Astrocyte of the hippocampus (primary cell): ENCODE measurements around the gene DEUP1.
"Not testable (repeated sequence)": the region's sequence is repeated elsewhere in the genome, so short reads cannot be mapped to it uniquely, and the experiment has no call there.

Experiments
- DNase-seq: peaks from one replicate; pipeline ENCODE4 v3.0.0; 2011; ENCODE audit warnings: low read depth, low spot score

DEUP1 gene, protein sequence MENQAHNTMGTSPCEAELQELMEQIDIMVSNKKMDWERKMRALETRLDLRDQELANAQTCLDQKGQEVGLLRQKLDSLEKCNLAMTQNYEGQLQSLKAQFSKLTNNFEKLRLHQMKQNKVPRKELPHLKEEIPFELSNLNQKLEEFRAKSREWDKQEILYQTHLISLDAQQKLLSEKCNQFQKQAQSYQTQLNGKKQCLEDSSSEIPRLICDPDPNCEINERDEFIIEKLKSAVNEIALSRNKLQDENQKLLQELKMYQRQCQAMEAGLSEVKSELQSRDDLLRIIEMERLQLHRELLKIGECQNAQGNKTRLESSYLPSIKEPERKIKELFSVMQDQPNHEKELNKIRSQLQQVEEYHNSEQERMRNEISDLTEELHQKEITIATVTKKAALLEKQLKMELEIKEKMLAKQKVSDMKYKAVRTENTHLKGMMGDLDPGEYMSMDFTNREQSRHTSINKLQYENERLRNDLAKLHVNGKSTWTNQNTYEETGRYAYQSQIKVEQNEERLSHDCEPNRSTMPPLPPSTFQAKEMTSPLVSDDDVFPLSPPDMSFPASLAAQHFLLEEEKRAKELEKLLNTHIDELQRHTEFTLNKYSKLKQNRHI

DNA sequence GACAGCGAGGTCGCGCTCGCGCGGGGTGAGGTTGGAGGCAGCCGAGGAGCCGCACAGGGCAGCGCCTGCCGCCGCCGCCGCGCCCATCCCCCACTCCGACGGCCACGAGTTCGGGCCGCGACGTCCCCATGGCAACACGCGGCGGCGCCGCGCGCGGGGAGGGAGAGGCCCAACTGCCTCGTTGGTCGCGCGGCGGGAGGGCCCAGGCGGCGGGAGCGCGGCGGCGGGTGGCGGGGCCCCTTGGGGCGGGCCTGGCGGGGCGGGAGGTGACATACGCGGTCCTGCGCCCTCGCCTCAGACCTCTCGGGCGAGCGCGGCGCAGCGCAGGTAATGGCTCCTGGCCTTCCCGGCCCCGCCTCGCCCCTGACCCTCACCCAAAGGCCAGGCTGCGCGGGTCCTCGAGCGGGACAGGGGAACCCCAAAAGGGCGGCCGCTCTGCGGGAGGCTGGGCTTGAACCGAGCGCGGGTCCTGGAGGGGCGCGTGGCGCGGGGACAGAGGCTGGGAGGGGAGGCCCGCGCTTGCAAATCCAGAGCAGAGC, at the start of gene DEUP1:
Gene DEUP1 (plus strand): TSS at position 297 of the 539 bp plus-strand sequence. CDS start 1,518 bp downstream, outside the sequence.
- peak; percentile 78 for DNase-seq

GRCh38 chr11:93285430-93285829, 45.1 kb upstream of the DEUP1 start:
- DNase-seq, result no peak

DNA sequence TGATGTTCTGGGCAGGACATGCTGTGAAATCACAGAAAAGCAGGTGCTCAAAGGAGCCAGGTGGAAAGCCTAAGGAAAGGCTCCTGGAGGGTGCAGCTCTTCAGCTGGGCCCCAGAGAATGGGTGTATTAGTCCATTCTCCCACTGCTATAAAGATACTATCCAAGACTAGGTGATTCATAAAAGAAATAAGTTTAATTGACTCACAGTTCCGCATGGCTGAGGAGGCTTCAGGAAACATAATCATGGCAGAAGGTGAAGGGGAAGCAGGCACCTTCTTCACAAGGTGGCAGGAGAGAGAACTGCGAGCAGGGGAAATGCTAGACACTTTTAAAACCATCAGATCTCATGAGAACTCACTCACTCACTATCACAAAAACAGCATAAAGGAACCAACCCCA, 43.1 kb upstream of the DEUP1 start:
- no peak for DNase-seq

DNA sequence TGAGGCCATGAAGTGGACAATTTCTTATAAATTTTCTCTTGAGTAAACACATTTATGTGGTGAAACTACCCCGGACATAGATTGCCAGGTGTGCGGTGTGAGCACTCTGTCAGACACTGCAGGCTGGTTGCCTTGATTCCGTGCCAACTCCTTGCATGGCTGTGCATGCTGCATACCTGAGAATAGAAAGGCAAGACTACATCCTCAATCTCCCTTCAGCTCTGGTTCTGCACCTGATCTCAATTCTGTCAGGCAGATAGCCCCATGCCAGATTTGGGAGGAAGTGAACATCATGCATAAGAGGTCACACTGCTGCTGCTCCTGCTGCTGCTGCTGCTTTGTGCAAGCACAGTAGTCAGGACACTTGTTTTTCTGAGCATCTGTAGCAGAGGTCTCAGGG, 42.5 kb upstream of the DEUP1 start:
- DNase-seq, result no peak

DNA sequence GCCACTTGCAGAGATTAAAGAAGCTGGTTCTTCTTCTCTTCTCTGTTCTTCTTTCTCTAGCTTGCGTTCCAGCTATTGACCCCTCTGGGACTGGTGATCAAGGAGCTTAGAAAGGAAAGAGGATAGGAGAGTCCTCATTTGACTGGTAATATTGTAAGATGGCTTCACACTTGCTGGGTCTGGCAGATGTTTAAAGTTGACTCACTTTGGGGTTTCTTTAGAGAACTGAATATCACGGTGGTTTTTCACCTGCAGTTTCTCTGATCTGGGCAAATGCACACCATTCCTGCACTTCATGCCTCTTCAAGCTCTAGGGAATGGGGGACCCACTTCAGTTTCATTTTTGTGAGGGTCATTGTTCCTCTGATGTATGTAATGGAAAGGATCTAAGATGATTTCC, 41.8 kb upstream of the DEUP1 start:
- DNase-seq, result no peak

GRCh38 chr11:93289782-93290463, 40.6 kb upstream of the DEUP1 start:
- DNase-seq, result no peak

GRCh38 chr11:93291110-93291509, 39.4 kb upstream of the DEUP1 start:
- DNase-seq, result no peak

- DNase-seq, result no peak
Measured at GRCh38 chr11:93291898-93292297, 38.6 kb upstream of the DEUP1 start.

DNA sequence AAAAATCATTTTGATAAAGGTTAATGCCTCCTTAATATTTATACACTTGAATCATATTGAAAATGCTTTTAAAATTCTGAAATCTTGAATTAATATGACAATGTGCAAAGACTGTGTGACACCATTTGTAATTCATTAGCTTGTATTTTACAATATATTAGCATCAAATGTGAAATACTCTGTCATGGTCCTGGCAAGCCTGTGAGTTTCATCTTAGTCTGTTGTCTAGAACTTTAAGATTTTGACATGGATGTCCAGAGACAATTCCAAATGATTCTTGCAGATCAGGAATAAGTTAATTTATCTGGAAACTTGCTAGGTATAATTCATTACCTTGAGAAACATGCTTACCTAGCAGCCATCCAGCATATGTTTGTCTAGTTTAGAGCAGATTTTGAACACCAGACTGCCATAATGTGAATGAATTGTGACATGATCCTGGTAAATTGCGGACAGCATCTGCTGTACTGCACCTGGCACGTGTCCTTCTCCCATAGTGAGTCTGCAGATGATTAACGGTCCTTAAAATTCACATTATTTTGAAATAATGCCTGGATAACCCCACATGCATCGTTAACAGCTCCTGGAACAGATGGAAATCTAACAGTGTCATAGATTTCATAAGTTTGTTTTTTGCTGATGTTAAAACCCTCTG, 34.5 kb upstream of the DEUP1 start:
- no peak for DNase-seq

GRCh38 chr11:93303689-93304088, 26.9 kb upstream of the DEUP1 start:
- DNase-seq, result no peak

DNA sequence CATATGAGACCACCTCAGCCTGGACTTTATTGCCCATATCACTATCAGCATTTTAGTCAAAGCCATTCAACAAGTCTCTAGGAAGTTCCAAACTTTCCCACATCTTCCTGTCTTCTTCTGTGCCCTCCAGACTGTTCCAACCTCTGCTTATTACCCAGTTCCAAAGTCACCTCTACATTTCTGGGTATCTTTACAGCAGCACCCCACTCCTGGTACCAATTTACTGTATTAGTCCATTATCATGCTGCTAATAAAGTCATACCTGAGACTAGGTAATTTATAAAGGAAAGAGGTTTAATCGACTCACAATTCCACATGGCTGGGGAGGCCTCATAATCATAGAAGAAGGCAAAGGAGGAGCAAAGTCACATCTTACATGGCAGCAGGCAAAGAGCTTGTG, 16.1 kb upstream of the DEUP1 start:
- not testable (repeated sequence) for DNase-seq

GRCh38 chr11:93319224-93319839, 11.2 kb upstream of the DEUP1 start:
- DNase-seq, result no peak

DNA sequence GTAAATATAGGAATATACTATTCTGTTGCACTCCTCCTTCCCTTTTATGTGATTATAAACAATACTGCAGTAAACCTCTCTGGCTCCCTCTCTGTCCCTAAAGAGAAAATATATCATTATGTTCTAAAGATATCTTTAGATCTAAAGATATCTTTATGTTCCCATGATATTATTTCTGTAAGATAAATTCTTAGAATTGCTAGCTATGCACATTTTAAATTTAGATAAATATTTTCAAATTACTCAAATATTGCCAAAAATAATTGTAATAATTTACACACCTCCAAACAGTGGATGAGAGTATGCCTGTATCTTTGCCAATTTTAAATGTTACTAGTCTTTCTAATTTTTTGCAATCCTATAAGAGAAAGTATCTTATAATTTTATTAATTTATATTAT, 10.3 kb upstream of the DEUP1 start:
- no peak for DNase-seq

- no peak for DNase-seq
Measured at GRCh38 chr11:93322207-93322606, 8.3 kb upstream of the DEUP1 start.

GRCh38 chr11:93323747-93324146, 6.8 kb upstream of the DEUP1 start:
- no peak for DNase-seq

DNA sequence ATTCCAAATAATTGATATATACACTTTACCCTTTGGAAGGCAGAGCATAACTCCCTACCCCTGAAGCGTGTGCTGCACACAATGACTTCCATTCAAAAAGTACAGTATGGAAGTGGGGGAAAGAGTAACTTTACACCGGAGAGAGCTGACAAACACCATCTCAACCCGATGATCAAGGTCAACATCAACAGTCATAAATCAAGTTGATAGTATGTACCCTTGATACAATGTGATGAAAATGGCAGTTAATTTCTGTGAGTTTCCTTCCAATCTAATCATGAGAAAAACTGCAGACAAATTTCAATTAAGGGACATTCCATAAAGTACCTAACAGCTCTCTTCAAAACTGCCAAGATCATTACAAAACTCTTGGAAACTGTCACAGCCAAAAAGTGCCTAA, 6.0 kb upstream of the DEUP1 start:
- DNase-seq, result no peak

DNA sequence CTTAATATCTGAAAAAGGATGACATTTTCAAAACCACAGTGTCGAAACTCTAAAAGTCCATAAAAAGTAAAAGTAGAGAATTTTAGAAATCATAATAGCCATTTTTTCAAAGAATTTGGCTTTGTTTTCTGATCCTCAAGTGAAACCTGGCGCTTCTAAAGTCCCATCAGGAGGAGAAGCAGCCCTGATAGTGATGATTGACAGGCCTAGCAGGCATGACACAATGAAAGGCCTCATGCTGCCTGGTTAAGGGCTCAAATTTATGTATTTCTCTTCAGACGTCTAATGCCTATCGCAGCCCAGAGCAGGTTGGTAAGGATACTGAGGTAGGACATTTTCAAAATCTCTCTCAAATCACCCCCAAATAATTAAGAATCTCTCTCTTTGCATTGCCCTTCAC, 3.9 kb upstream of the DEUP1 start:
- DNase-seq, result no peak

DNA sequence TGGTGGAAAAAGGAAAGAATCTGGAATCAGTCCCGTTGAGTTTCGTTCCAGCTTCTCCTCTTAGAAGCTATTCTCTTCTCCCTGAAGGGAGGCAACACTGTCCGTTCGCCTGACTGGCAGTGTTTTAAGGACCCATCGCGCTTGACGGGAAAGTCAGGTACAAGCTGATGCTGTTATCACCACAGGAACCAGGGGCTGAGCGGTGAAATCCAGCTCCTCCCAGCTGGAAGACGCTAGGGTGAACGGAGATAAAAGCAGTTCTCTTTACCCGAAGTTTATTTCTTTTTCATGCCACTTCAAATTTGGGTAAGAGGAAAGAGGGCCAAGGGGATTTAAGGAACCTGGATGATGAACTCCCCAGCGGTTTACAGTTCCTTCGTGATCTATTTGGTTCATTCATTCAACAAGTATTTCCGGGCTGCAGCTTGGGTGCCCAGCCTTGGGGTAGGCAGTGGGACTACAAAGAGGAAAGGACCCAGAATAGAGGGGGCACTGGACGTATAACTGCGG, 551 bp upstream of the DEUP1 start:
- peak; percentile 32 for DNase-seq

- no peak for DNase-seq
Measured at GRCh38 chr11:93340223-93340622, 9.7 kb downstream of the DEUP1 start.

GRCh38 chr11:93344855-93345333, 14.4 kb downstream of the DEUP1 start:
- DNase-seq, result no peak

DNA sequence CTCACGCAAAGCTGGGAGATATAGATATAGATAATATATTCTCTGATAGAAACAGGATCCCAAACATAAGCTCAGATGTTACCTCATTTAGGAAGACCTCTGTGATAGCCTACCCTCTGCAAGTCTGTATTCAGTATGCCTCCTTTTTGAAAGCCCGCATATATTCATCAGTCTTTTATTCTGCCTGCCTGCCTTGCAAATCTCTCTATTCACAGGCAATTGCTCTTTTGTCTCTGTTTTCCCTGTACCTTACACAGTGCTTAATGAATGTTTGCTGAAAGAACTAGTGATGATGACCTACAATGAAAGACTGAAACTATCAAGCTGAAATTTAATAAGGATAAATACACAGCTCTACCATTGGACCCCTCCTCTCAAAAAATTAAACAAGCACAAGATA, 18.4 kb downstream of the DEUP1 start:
- no peak for DNase-seq
